T-helper 17 cell (primary cell): ENCODE data around the gene C2CD3. TPM values are rescaled to one million over a fixed set of nuclear protein-coding genes. Genes with fewer than 3 reads are reported as not detected.
A peak's percentile ranks its signal among the peaks of the same experiment; 100 is the strongest.

Experiments
- ATAC-seq: fragments of 150-1000 bp; cut with Tn5 transposase; 2 replicates; pipeline ENCODE4 v1.10.0; 2021; ENCODE audit warnings: mild to moderate bottlenecking, moderate library complexity
- DNase-seq, 3 donors: peaks; one replicate each; pipeline versions ENCODE4 v3.0.0 to v3.0.0-alpha.2; 2020 to 2021
- H3K9me3 ChIP-seq: one replicate; pipeline ENCODE4 v1.7.0; 2013; ENCODE audit warnings: low read length, mild to moderate bottlenecking; ENCODE audit not compliant: control insufficient read depth, poor library complexity, severe bottlenecking
- H3K27ac Mint-ChIP-seq: one replicate; pipeline ENCODE4 v1.8.0; 2022; ENCODE audit warnings: mild to moderate bottlenecking, moderate library complexity, mixed read lengths
- H3K27me3 Mint-ChIP-seq: one replicate; pipeline ENCODE4 v1.8.0; 2022; ENCODE audit warnings: mixed read lengths
- H3K36me3 Mint-ChIP-seq: one replicate; pipeline ENCODE4 v1.8.0; 2022; ENCODE audit warnings: low read depth, mixed read lengths
- H3K4me1 Mint-ChIP-seq: one replicate; pipeline ENCODE4 v1.8.0; 2022; ENCODE audit warnings: mild to moderate bottlenecking, mixed read lengths
- H3K4me3 Mint-ChIP-seq: one replicate; pipeline ENCODE4 v1.8.0; 2022; ENCODE audit warnings: mild to moderate bottlenecking, moderate library complexity, mixed read lengths
- total RNA-seq, 4 donors: library from RNA in 2 of 4; stranded (reverse) in 2 of 4; gene quantifications; one replicate each; pipeline ENCODE4 v1.2.3 and lab custom pipeline; 2022 to 2026

Gene C2CD3
- total RNA-seq, 2 donors from 2014 or later = 35.5 to 37.1 TPM

- Mint-ChIP-seq H3K27me3 (no peaks in the 10 kb centered on the region), H3K36me3 (no peaks in the 10 kb centered on the region), H3K27ac (peak overlapping the region; percentile 100), H3K4me3 (peak overlapping the region; percentile 90), H3K4me1 (peaks cover 73% of the 10 kb centered on the region)
- no peak for DNase-seq
- H3K9me3 ChIP-seq = no peaks in the 10 kb centered on the region
- peak; percentile 18 for ATAC-seq
Measured at GRCh38 chr11:74012074-74012809, 158.6 kb downstream of the C2CD3 start.

DNA sequence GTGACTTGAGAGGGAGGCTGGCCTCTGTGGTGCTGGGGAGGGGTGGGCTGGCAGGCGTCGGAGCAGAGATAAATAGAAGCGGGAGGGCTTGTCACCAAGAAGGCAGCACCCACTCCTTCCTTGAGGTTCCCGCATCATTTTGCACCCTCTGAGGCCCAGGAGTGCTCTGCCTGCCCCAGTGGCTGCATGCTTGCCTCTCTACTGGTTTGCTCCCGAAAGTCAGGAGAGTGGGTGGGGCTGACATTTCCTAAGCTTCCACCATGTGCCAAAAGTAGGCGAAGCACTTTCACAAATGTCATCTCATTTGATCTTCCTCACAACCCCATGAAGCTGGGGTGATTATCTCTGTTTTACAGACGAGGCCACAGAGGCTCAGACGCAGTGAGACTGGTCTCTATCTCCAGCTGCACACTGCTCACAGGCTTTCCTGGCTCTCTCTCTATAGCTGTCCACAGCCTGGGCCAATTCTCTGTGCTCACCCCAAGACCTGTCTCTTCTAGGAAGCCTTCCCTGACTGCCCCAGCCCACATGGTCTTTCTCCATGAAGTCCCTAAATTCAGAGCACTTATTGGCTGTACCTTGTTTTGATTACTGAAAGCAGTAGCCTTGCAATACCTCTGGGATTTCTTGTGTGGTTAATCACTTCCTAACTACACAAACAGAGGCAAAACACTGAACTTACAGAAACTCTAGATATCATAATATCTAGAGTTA, 159.3 kb downstream of the C2CD3 start:
- ATAC-seq (peak; percentile 85), DNase-seq (peak in 1 of 3 donors; percentile 52)
- Mint-ChIP-seq H3K4me3 (peak overlapping the region; percentile 90), H3K27me3 (no peaks in the 10 kb centered on the region), H3K36me3 (no peaks in the 10 kb centered on the region), H3K27ac (peak overlapping the region; percentile 100), H3K4me1 (peaks cover 73% of the 10 kb centered on the region)
- no peaks in the 10 kb centered on the region for H3K9me3 ChIP-seq

DNA sequence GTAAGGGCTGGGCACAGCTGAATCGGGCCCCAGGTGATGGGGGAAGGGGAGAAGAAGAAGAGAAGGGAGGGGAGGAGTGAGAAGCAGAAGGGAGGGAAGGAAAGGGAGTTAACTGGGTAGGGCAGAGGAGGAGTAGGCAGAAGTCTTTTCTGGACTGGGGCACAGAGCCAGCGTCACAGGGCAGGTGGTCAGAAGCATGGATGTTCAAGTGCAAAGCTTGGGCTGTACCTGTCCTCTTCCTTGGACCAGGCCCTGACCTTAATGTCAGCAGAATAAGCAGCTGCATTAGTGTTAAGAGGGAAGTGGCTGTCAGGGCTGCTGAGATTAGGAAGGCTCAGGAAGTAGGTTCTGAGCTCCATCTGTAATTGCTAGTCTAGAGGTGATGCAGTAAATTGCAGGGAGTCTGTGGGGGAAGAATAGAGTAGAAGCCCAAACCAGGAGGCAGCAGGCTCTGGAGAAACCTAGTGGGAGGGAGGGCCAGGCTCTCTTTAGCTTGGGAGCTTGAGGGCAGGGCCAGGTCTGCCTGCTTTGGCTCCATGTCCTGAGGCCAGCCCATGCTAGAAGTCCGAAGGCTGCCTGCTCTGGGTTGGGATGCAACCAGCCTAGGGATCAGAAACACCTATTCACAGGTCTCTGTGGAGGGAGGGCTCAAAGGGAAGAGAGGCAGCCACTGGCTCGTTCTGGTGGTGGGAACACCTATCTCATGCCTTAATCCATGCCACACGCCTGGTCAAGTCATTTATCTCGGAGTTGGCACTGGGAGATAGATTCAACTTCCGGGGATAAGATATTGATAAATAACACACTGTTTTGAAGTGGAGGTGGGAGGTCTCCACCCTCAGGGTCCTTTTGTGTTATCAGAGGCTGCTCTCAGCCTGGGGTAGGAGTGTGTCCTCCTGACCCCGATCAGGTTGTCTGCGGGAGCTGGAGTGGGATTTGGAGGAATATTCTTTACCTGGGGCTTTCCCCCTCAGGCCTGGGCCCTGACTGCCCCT, 160.2 kb downstream of the C2CD3 start:
- no peak for ATAC-seq
- Mint-ChIP-seq H3K27ac (peak overlapping the region; percentile 100), H3K4me3 (peak overlapping the region; percentile 90), H3K36me3 (no peaks in the 10 kb centered on the region), H3K4me1 (peaks cover 77% of the 10 kb centered on the region), H3K27me3 (no peaks in the 10 kb centered on the region)
- no peak for DNase-seq
- H3K9me3 ChIP-seq = no peaks in the 10 kb centered on the region

- Mint-ChIP-seq H3K27me3 (no peaks in the 10 kb centered on the region), H3K27ac (peak overlapping the region; percentile 100), H3K36me3 (no peaks in the 10 kb centered on the region), H3K4me3 (peak overlapping the region; percentile 86), H3K4me1 (peaks cover 78% of the 10 kb centered on the region)
- ATAC-seq = no peak
- DNase-seq = no peak
- H3K9me3 ChIP-seq = no peaks in the 10 kb centered on the region
Measured at GRCh38 chr11:74009675-74010305, 161.0 kb downstream of the C2CD3 start.

- Mint-ChIP-seq H3K27ac (peak overlapping the region; percentile 100), H3K4me1 (peaks cover 76% of the 10 kb centered on the region), H3K36me3 (no peaks in the 10 kb centered on the region), H3K27me3 (no peaks in the 10 kb centered on the region), H3K4me3 (no peak overlapping the region)
- ATAC-seq = no peak
- DNase-seq = no peak
- H3K9me3 ChIP-seq = no peaks in the 10 kb centered on the region
Measured at GRCh38 chr11:74009230-74009547, 161.6 kb downstream of the C2CD3 start.

DNA sequence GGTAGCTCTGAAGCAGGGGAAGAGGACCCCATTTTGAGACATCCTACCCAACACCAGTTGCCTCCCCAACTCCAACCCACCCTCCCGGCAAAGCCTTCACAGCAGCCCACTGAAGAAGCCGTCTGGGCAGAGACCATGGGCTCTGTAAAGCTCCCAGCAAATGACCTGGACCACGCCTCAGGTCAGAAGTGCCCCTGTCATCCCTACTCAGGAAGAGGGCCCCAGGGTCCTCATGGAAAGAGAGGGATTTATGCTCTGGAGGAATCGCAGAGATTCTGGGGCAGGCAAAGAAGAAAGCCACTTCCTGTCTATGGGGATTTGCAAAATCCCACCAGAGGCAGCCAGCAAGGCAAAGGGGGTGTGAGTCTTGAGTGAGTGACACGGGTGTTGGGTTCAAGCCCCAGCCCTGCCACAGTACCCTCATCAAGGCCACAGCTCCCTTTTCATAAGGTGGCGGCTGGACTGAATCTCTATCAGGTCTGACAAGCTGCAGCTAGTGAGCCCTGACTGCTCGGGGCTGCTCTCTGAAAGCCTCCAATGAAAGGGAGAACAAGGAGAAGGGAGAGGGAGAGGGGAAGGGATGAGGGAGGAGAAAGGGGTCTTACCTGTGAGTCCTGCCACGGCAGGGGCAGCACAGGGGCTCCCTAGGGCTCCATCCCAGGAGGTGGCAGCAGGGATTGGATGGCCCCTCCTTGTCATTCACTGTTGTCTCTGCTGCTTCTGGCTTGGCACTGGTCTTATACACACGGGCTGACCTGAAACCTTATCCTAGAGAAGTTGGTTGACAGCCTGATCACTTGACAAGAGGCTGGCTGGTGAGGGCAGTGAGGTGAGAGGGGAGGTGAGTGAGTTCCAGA, 162.2 kb downstream of the C2CD3 start, which contains the start of gene UCP3:
Gene UCP3, minus strand, starts transcription at position 713 of the 857 bp plus-strand sequence. CDS start 2,043 bp downstream, outside the sequence.
- peaks cover 76% of the 10 kb centered on the region for H3K4me1 Mint-ChIP-seq
- H3K9me3 ChIP-seq = no peaks in the 10 kb centered on the region
- H3K36me3 Mint-ChIP-seq = no peaks in the 10 kb centered on the region
- no peak for DNase-seq
- H3K27ac Mint-ChIP-seq = peak within 1 kb of the TSS; percentile 100
- no peaks in the 10 kb centered on the region for H3K27me3 Mint-ChIP-seq
- ATAC-seq = no peak
- H3K4me3 Mint-ChIP-seq = peak within 1 kb of the TSS; percentile 86

GRCh38 chr11:74007691-74008372, 163.0 kb downstream of the C2CD3 start:
- H3K4me3 Mint-ChIP-seq = no peak overlapping the region
- H3K27ac Mint-ChIP-seq = peak overlapping the region; percentile 100
- no peaks in the 10 kb centered on the region for H3K9me3 ChIP-seq
- DNase-seq = no peak
- ATAC-seq = no peak
- no peaks in the 10 kb centered on the region for H3K27me3 Mint-ChIP-seq
- peaks cover 81% of the 10 kb centered on the region for H3K4me1 Mint-ChIP-seq
- H3K36me3 Mint-ChIP-seq = no peaks in the 10 kb centered on the region

GRCh38 chr11:74006743-74007304, 164.0 kb downstream of the C2CD3 start:
- peak overlapping the region; percentile 58 for H3K4me3 Mint-ChIP-seq
- H3K9me3 ChIP-seq = no peaks in the 10 kb centered on the region
- H3K4me1 Mint-ChIP-seq = peaks cover 77% of the 10 kb centered on the region
- no peaks in the 10 kb centered on the region for H3K36me3 Mint-ChIP-seq
- no peaks in the 10 kb centered on the region for H3K27me3 Mint-ChIP-seq
- H3K27ac Mint-ChIP-seq = peak overlapping the region; percentile 100
- ATAC-seq (no peak), DNase-seq (no peak)

DNA sequence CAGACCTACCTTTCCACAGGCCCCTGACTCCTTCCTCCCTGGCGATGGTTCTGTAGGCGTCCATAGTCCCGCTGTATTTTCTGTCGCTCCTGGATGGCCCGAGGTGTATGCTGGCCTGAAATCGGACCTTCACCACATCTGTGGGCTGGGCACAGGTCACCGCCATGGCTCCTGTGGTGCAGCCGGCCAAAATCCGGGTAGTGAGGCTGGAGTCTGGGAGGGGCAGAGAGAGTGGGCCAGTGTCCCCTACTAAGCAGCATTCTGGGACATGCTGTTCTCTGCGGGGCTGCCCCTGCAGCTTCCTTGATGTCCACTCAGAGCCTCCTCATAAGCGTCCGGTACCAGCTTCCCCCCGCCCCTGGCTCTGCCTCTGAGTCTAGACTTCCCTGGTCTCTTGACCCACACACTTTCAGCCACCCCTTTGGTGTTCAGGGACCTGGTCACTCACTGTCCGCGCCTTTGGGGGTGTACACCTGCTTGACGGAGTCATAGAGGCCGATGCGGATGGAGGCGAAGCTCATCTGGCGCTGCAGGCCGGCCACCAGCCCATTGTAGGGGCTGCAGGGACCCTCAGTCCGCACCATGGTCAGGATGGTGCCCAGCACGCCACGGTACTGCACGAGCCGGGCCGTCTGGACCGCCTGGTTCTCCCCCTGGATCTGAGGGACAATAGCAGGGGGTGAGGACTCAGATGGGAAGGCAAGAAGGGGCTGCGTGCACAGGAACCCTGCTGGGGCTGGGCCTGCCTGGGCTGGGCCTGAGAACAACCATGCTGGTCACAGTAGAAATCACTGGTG, 164.9 kb downstream of the C2CD3 start:
- H3K4me1 Mint-ChIP-seq = peaks cover 68% of the 10 kb centered on the region
- DNase-seq (no peak), ATAC-seq (no peak)
- H3K27ac Mint-ChIP-seq = peak overlapping the region; percentile 100
- H3K36me3 Mint-ChIP-seq = no peaks in the 10 kb centered on the region
- peak overlapping the region; percentile 90 for H3K4me3 Mint-ChIP-seq
- H3K27me3 Mint-ChIP-seq = no peaks in the 10 kb centered on the region
- H3K9me3 ChIP-seq = no peaks in the 10 kb centered on the region

- H3K4me1 Mint-ChIP-seq = peaks cover 60% of the 10 kb centered on the region
- no peaks in the 10 kb centered on the region for H3K9me3 ChIP-seq
- ATAC-seq (peak; percentile 100), DNase-seq (peak; percentile 64 to 78 (median 77))
- H3K27ac Mint-ChIP-seq = peak overlapping the region; percentile 100
- peak overlapping the region; percentile 90 for H3K4me3 Mint-ChIP-seq
- H3K27me3 Mint-ChIP-seq = no peaks in the 10 kb centered on the region
- no peaks in the 10 kb centered on the region for H3K36me3 Mint-ChIP-seq
Measured at GRCh38 chr11:74004759-74005615, 165.8 kb downstream of the C2CD3 start.
